ENCODE measurements around the gene ADCY10.
"Not testable (repeated sequence)": the region's sequence is repeated elsewhere in the genome, so short reads cannot be mapped to it uniquely, and the experiment has no call there.

ADCY10 gene

DNA sequence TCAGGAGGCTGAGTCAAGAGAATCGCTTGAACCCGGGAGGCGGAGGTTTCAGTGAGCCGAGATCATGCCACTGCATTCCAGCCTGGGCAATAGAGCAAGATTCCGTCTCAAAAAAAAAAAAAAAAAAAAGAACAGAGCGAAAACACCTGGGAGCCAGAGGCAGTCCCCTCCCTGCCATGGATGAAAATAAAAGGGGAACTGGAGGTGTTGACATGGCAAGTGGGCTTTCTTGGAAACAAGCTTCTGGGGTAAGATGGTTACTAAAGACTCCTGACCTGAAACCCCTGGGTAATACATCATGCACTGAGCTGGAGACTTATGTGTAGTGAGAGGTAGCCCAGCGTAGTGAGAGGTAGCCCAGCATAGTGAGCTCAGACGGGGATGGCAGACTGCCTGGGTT is 31.6 kb downstream of the ADCY10 start:
- no peak for DNase-seq

DNA sequence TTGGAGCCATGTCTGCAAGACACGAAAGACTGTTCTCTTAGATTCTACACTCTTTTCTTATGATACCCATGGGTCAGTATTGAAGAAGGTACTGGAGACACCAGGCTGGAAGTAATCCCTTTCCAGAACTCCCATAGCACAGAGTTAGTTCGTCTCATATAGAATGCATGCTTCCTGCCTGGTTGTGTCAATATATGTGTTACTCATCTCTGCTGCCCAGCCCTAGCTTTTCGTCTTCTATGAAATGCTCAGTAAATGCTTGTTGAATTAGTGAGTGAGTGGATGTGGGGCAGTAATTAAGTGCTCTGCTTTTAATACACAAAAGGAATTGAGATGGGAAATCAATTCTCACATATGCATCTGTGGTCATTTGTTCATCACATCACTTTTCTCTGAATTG is 32.1 kb downstream of the ADCY10 start:
- no peak for DNase-seq

DNA sequence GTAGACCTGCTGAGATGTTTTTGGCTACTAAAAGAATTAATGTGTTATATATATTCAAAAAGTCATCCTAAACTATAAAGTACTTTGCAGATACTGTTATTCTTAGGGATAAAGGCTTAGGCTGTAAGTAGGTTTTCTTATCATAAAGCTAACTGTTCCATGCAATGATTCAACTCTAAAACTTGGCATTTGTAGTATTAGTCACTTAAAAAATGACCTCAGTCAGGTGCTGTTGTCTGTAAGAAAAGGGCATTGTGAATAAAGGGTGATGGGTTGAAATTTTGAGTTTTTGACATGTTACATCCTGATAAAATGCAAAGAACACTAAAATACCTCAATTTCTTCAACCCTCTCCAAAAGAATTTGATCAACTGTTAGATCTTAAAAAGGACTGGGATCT is 32.9 kb downstream of the ADCY10 start:
- DNase-seq = no peak

DNA sequence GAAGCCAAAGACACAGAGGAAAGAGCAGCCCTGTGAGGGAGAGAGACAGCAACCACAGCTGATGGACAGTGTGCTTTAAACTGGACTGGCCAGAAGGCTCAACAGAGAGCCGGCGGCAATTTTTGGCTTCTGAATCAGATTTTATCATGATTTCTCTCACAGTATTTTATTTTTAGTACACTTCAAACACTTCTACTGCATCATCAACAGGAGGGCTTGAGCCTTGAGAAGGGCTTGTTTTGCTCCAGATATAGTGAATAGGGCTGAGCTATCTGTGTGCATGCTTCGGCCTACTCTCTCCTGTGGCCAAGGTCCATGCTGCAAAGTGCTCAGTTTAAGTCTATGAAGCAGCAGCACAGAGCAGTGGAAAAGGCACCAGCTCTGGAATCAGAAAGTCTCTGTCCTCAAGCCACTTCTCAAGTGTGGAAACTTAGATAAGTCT is 33.3 kb downstream of the ADCY10 start:
- no peak for DNase-seq

DNA sequence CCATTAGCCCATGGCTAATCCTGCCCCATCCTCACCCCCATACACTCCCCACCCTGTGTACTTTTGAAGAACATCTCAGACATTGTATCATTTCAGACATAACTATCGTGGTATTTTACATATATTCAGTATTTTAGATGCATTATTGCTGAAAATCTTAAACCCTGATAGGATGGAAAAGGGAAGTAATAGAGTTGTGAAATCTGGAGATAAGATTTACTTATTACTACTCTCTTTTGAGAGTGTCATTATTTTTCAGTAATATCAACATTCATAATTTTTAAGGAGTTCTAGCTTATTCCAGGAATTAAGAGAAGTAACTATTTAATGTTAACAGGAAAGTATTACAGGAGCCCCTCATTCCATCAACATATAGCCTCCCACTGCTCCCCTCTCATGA is 34.4 kb downstream of the ADCY10 start:
- no peak for DNase-seq

DNA sequence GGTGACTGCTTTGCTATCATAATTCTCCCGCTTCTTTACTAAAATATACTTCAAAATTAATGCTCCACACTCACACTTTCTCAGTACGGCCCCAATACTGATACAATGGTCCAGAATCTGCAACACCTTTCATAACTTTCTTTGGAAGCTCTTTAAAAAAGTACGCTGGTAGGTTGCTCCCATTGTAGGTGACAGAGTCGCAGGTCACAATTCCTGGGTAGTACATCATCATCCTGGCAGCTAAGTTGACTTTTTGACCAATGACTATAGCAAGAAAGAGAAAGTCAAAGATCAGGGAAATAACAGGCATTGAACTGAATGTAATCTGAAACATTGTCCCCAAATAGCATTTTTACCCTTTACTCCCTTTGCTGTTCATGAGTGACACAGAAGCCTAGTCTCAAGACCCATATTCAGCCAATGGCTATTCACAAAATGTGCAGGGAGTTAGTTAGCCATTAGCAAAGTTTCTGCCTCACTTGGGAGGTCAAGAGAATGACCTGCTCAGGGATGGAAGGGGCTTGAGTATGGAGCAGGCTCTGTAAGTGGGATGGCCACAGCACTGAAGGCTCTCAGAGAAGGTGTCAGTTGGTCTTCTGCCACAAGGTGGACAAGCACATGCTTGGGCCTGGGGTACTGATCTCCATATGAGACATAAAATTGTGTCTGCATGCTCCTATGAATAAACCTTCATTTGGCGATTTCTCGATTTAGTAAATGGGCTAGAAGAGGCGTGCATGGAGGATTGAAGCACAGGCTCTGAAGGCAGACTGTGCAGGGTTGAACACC is 35.4 kb downstream of the ADCY10 start:
- no peak for DNase-seq

DNA sequence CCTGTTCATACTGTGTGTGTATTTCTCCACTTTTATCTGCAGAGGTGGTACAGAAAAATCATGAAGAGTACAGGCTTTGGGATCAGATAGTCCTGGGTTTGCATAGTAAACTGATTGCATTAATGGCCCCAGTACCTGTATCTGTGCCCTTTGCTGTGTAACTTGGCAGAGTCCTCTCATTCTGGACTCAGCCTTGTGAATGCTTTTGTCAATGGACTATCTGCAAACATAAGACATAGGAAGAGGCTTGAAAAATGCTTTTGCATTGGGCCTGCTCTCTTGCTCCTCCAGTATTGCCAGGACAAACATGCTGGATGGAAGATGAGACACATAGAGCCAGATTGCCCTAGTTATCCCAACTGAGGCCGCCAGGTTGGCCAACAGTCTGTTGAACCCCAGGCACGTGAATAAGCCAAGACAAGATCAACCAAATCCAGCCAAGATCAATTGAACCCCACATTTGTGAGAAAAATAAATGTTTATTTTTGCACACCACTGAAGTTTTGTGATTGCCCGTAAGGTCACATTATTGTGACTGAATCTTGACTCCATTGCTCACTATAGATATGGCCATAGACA is 37.2 kb downstream of the ADCY10 start:
- DNase-seq = no peak

DNA sequence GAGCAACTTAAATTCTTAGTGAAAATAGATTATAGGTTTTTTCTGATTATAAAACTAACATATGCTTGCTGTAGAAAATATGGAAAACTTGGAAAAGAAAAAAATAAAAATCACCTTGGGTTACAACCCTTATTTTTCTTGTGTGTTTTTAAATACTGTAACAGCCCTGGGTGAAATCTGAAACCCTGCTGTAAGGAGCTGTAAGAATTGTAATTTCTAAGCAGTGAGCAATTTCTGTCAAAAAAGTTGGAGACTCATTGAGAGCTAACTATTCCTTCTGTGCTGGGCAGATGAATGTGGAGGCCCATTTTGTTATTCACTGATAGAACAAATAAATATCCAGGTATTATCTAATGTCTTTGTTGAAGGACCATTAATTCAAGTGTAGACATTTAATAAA is 42.6 kb downstream of the ADCY10 start:
- DNase-seq = no peak

DNA sequence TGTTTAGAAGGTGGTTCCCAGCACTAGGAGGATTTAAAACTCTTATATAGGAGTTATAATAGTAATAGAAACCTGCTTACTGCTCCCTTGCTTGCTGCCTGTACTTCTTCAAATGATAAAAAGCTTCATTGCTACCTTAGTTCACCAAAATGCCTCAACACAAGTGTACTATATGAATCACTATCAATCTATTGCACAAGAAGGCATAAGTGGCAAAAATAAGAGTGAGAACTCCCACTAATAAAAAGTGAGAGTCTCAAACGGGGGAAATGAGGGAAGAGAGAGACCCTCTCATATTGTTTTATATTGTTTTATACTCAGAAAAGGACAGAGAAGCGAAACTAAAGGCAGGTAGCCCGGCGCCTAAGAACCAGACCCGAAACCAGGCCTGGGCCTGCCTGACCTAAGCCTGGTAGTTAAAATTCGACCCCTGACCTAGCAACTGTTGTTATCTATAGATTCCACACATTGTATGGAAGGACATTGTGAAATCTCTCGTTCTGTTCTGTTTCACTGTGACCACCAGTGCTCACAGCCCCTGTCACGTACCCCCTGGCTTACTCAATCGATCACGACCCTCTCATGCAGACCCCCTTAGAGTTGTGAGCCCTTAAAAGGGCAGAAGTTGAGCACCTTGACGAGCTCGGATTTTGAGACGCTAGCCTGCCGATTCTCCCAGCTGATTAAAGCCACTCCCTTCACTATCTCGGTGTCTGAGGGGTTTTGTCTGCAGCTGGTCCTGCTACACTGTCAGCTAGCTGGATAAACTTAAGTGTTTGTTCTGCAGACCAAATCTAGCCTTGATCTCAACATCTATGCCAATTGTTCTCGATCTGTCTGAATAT is 44.6 kb downstream of the ADCY10 start:
- DNase-seq = not testable (repeated sequence)

DNA sequence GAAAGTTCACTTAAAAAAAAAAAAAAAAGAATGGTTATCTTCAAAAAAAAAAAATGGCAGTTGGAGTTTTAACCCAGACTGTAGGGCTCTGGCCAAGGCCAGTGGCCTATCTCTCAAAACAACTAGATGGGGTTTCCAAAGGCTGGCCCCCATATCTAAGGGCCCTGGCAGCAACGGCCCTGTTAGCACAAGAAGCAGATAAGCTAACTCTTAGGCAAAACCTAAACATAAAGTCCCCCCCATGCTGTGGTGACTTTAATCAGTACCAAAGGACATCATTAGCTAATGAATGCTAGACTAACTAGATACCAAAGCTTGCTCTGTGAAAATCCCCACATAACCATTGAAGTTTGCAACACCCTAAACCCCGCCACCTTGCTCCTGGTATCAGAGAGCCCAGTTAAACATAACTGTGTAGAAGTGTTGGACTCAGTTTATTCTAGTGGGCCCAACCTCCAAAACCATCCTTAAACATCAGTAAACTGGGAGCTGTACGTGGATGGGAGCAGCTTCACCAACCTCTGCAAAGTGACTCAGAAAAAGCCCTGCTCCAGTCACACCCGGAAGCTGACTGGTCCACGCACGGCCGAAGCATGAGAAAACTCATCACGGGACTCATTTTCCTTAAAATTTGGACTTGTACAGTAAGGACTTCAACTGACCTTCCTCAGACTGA is 47.1 kb downstream of the ADCY10 start:
- DNase-seq = not testable (repeated sequence)

DNA sequence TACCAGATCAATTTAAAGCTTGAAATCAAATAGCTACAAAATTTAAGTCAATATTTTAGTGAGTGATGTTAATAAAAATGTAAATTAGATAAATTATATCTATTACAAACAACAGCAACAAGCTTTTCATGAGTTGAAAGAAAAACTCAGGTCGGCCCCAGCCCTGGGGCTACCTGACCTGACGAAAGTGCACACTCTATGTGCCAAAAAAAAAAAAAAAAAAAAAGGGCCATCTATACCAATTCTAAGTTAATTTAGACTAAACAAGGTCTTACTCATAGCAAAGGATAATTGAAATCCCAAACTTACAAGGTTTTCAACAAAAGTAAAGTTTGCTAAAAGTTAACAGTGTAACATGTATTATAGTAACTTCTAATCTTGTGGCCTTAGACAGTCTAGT is 47.6 kb downstream of the ADCY10 start:
- not testable (repeated sequence) for DNase-seq

DNA sequence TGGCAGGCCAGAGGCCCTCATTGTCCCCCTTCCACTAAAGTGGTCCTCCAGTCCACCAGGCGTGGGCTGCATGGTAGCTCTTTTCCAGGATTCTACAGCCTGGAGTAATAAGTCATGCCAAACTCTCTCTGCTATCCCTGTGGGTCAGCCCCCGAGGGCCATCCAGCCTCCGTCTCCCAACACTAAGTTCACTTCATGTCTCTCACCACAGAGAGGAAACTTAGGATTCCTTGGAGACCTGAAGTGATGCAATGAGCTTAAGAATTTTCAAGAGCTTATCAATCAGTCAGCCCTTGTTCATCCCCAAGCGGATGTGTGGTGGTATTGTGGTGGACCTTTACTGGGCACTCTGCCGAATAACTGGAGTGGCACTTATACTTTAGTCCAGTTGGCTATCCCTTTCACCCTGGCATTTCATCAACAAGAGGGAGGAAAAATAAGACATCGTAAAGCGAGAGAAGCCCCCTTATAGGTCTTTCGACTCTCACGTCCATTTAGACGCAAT is 48.1 kb downstream of the ADCY10 start:
- DNase-seq = not testable (repeated sequence)

DNA sequence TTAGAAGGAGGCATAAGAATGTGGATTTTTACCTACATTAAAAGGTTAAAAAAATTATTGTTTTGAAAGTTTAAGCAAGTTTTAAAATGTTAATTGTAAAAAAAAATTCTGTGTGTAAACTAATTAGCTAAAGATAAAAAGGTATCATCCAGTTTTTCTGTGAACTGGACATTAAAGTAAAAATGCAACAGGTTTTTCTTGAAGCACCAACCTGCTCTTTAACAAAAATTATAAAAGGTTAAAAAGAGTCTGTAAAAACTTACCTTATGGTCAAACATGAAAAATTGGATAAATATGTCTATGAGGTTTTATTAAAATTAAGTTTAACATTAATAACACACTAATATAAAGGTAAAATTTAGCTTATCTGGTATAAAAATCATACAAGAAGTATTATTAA is 48.7 kb downstream of the ADCY10 start:
- not testable (repeated sequence) for DNase-seq

DNA sequence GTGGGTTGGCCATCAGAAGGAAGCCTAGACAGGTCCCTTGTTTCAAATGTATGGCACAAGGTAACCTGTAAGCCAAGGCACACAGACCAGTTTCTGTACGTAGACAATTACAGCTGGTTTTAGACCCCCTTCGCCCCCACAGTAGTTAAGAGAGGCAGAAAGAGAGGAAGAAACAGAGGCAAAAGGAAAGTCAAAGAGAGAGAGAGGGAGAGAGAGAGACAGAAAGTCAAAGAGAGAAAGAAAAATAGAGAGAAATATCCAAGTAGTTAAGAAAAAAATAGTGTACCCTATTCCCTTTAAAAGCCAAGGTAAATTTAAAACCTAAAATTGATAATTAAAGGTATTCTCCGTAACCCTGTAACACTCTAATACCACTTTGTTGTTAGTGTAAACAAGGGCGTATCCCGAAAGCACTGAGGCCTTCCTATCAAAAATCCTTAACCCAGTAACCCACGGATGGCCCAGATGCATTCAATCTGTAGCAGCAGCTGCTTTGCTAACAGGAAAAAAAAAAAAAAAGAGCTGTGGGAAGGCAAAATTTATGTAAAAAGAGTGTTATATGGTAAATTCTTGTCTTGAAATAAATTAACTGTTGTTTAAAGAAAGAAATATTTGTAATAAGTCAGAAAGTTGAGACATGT is 49.4 kb downstream of the ADCY10 start:
- DNase-seq = no peak

DNA sequence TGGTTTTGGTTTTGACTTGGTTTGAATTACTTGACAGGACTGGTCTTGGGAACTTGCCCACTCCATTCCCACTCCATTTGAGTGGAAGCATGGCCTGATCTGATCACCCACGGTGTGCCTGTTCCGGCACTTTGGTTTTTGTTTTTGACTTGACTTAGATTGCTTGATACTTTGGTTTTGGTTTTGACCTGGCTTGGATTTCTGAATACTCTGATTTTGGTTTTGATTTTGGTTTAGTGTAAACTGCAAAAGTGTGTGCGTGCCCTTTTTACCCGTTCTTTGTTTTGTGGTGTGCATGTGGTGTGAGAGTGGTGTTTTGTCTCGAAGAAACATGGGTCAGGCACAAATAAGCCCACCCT is 50.0 kb downstream of the ADCY10 start:
- DNase-seq = no peak

DNA sequence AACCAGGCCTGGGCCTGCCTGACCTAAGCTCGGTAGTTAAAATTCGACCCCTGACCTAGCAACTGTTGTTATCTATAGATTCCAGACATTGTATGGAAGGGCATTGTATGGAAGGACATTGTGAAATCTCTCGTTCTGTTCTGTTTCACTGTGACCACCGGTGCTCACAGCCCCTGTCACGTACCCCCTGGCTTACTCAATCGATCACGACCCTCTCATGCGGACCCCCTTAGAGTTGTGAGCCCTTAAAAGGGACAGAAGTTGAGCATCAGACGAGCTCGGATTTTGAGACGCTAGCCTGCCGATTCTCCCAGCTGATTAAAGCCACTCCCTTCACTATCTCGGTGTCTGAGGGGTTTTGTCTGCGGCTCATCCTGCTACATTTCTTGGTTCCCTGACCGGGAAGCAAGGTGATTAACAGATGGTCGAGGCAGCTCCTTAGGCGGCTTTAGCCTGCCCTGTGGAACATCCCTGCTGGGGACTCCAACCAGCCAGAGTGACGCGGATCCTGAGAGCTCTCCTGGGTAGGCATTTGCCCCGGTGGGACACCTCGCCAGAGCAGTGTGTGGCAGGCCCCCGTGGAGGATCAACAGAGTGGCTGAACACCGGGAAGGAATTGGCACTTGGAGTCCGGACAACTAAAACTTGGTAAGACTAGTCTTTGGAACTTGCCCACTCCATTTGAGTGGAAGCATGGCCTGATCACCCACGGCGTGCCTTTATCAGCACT is 50.6 kb downstream of the ADCY10 start:
- DNase-seq = not testable (repeated sequence)

DNA sequence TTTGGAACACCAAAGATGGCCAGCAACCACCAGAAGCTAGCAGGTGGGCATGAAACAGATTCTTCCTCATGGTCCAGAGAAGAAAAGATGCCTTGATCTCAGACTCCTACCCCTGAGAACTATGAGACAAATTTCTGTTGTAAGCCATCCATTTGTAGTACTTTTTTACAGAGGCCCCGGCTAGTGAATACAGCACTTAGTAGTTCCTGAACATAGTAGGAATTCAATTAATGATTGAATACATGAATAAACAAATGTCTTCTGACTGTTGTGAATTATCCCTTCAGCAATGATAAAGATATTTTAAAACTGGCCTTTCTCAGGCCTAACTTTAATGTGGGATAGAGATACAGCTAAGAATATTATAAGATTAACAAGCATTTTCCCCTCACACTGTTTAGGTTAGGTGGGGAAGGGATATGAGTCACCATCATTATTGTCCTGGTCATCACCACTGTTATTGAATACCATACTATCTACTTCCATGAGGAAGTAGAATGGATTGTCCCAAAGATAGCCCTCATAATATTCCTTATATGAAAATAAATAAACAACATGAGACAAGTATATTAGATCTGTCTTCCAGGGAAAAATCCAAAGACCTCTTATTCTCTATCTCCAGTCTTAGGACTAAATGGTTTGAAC is 51.4 kb downstream of the ADCY10 start:
- DNase-seq = no peak

DNA sequence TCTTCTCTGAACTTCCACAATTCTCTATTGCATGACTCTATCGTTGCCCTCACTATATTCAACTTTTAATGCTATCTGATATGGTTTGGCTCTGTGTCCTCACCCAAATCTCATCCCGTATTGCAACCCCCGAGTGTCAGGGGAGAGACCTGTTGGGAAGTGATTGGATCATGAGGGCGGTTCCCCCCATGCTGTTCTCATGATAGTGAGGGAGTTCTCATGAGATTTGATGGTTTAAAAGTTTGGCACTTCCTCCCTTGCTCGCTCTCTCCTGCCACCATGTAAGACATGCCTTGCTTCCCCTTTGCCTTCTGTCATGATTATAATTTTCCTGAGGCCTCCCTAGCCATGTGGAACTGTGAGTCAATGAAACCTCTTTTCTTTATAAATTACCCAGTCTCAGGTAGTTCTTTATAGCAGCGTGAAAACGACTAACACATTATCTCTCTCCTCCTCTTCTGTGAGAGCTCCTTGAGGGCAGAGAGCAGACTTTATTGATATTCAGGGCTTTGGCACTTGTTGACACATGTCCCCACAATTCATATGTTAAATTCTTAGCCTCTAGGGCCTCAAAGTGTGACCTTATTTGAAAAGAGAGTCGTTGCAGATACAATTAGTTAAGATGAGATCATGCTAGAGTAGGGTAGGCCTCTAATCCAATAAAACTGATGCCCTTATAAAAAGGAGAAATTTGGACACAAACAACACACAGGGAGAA is 52.1 kb downstream of the ADCY10 start:
- DNase-seq = no peak

DNA sequence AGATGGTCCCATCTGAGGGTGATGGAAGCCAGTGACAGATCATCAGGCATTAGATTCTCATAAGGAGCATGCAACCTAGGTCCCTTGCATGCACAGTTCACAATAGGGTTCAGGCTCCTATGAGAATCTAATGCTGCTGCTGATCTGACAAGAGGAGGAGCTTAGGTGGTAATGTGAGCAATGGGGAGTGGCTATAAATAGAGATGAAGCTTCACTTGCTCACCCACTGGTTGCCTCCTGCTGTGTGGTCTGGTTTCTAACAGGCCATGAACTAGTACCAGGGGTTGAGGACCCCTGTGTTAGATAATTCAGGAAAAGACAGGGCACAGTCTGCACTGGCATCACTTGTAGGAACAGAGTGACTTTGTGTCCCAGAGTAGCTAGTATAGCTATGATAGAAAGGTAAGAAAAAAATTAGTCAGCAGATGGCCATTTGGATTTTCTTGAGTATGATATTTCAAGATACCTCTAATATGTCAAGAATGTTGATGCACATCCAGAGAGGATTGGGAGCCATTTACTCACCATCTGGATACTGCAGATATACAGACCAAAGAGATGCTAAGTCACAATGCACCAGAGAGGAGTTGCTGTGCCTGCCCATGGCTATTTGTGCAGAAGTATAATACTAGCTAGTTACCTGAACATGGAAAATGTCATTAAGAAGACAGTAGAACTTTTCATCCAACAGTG is 53.6 kb downstream of the ADCY10 start:
- DNase-seq = no peak

Data from activated CD4-positive, alpha-beta T cell treated with anti-CD3 and anti-CD28 coated beads, Interleukin-10, Interleukin-2, amounts not matched to agents 100 ng/mL and 50 ng/mL, durations not matched to agents 16 hours and 8 hours (primary cell).